DND-41 (cell line): ENCODE data around the gene PAEP.

ENCODE experiments used
- ATAC-seq: fragments of 200-7000 bp; cut with Tn5 transposase; 3 replicates; pipeline ENCODE4 v1.9.1; 2021; ENCODE audit warnings: low read depth; ENCODE audit not compliant: insufficient read depth
- DNase-seq: peaks from one replicate; pipeline ENCODE4 v3.0.0-alpha.2; 2020
- H2AFZ ChIP-seq: 2 replicates; pipeline ENCODE4 v1.6.0; 2012; ENCODE audit warnings: low read depth, low read length
- H3K27ac ChIP-seq: 2 replicates; pipeline ENCODE4 v1.5.1; 2012; ENCODE audit warnings: low read length, inconsistent platforms
- H3K27me3 ChIP-seq: fragments of 200-600 bp; sonication (generic); 2 replicates; pipeline ENCODE4 v1.6.0; 2012; ENCODE audit warnings: low read length, mild to moderate bottlenecking, inconsistent platforms; ENCODE audit not compliant: insufficient read depth, poor library complexity
- H3K36me3 ChIP-seq: 2 replicates; pipeline ENCODE4 v1.5.1; 2012; ENCODE audit warnings: low read length, inconsistent platforms; ENCODE audit not compliant: insufficient read depth
- H3K4me1 ChIP-seq: 2 replicates; pipeline ENCODE4 v1.5.1; 2012; ENCODE audit warnings: mild to moderate bottlenecking, low read length; ENCODE audit not compliant: insufficient read depth
- H3K4me2 ChIP-seq: 2 replicates; pipeline ENCODE4 v1.6.0; 2012; ENCODE audit warnings: mild to moderate bottlenecking, moderate library complexity, low read length, inconsistent platforms; ENCODE audit not compliant: insufficient read depth
- H3K4me3 ChIP-seq, 2 experiments: fragments of 200-600 bp in 1 of 2; shearing (Covaris generic) in 1 of 2; 2 replicates each; pipeline ENCODE4 v1.5.1; 2012 to 2016; ENCODE audit warnings: inconsistent platforms in 2 of 2, low read length in 2 of 2, mild to moderate bottlenecking in 2 of 2, low read depth in 1 of 2, moderate library complexity in 1 of 2
- H3K79me2 ChIP-seq: 2 replicates; pipeline ENCODE4 v1.6.0; 2012; ENCODE audit warnings: low read length, inconsistent platforms; ENCODE audit not compliant: insufficient read depth
- H3K9ac ChIP-seq: 2 replicates; pipeline ENCODE4 v1.6.0; 2012; ENCODE audit warnings: low read depth, mild to moderate bottlenecking, inconsistent platforms, low read length, moderate library complexity
- H3K9me3 ChIP-seq: 2 replicates; pipeline ENCODE4 v1.5.1; 2012; ENCODE audit warnings: low read length, moderate library complexity, mild to moderate bottlenecking, inconsistent platforms; ENCODE audit not compliant: insufficient read depth, severe bottlenecking
- H4K20me1 ChIP-seq: 2 replicates; pipeline ENCODE4 v1.6.0; 2012; ENCODE audit warnings: low read length; ENCODE audit not compliant: insufficient read depth
- EZH2 ChIP-seq: IDR thresholded peaks from 3 replicates; pipeline ENCODE4 v1.6.1; 2012; ENCODE audit warnings: borderline replicate concordance, low read depth, mild to moderate bottlenecking, moderate library complexity, low read length, inconsistent platforms; ENCODE audit not compliant: severe bottlenecking
- TF ChIP-seq, protein P1 (sequence below): IDR thresholded peaks from 2 replicates; pipeline ENCODE4 v1.5.1; 2012; ENCODE audit warnings: borderline replicate concordance, low read length, moderate library complexity, mild to moderate bottlenecking; ENCODE audit not compliant: poor library complexity, severe bottlenecking; ENCODE audit errors: extremely low read depth

The PAEP gene

GRCh38 chr9:135520916-135521607 is 40.5 kb upstream of the PAEP start, which contains the start of gene LCN1:
TSS of gene LCN1 (plus strand) at chr9:135521440. CDS start at chr9:135521498, 58 bp downstream.
- no peaks in the 10 kb centered on the region for H3K36me3 ChIP-seq
- no peak within 1 kb of the TSS for H2AFZ ChIP-seq
- no peak within 1 kb of the TSS for H3K27ac ChIP-seq
- no peaks in the 10 kb centered on the region for H3K79me2 ChIP-seq
- no peak within 1 kb of the TSS for H3K4me2 ChIP-seq
- no peaks in the 10 kb centered on the region for H3K27me3 ChIP-seq
- ATAC-seq: no peak
- no peaks in the 10 kb centered on the region for H3K4me1 ChIP-seq
- no peak within 1 kb of the TSS for H3K4me3 ChIP-seq
- no peaks in the 10 kb centered on the region for H4K20me1 ChIP-seq
- no peaks in the 10 kb centered on the region for H3K9me3 ChIP-seq
- TF ChIP-seq, protein P1, sequence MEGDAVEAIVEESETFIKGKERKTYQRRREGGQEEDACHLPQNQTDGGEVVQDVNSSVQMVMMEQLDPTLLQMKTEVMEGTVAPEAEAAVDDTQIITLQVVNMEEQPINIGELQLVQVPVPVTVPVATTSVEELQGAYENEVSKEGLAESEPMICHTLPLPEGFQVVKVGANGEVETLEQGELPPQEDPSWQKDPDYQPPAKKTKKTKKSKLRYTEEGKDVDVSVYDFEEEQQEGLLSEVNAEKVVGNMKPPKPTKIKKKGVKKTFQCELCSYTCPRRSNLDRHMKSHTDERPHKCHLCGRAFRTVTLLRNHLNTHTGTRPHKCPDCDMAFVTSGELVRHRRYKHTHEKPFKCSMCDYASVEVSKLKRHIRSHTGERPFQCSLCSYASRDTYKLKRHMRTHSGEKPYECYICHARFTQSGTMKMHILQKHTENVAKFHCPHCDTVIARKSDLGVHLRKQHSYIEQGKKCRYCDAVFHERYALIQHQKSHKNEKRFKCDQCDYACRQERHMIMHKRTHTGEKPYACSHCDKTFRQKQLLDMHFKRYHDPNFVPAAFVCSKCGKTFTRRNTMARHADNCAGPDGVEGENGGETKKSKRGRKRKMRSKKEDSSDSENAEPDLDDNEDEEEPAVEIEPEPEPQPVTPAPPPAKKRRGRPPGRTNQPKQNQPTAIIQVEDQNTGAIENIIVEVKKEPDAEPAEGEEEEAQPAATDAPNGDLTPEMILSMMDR: no peak
- no peak for TF ChIP-seq EZH2
- no peak within 1 kb of the TSS for H3K9ac ChIP-seq
- DNase-seq: no peak

GRCh38 chr9:135521608-135522095 is 39.9 kb upstream of the PAEP start:
- TF ChIP-seq EZH2: no peak
- TF ChIP-seq, protein P1: no peak
- Histone ChIP-seq H3K79me2 (no peaks in the 10 kb centered on the region), H3K4me2 (no peak overlapping the region), H2AFZ (no peak overlapping the region), H3K27ac (no peak overlapping the region), H3K27me3 (no peaks in the 10 kb centered on the region), H3K4me3 (no peak overlapping the region), H3K9ac (no peak overlapping the region), H4K20me1 (no peaks in the 10 kb centered on the region), H3K36me3 (no peaks in the 10 kb centered on the region), H3K4me1 (no peaks in the 10 kb centered on the region), H3K9me3 (no peaks in the 10 kb centered on the region)
- ATAC-seq (no peak), DNase-seq (no peak)

- Histone ChIP-seq H4K20me1 (no peaks in the 10 kb centered on the region), H3K27ac (no peak overlapping the region), H3K79me2 (no peaks in the 10 kb centered on the region), H2AFZ (no peak overlapping the region), H3K4me1 (no peaks in the 10 kb centered on the region), H3K9me3 (no peaks in the 10 kb centered on the region), H3K36me3 (no peaks in the 10 kb centered on the region), H3K4me2 (no peak overlapping the region), H3K4me3 (no peak overlapping the region), H3K9ac (no peak overlapping the region), H3K27me3 (no peaks in the 10 kb centered on the region)
- no peak for DNase-seq
- TF ChIP-seq, protein P1: no peak
- TF ChIP-seq EZH2: no peak
- no peak for ATAC-seq
Observed at GRCh38 chr9:135522137-135522877, 39.2 kb upstream of the PAEP start.
